ENCODE results near the gene FUOM. TPM values are rescaled to one million over a fixed set of nuclear protein-coding genes. Genes with fewer than 3 reads are reported as not detected.

Gene FUOM
- total and polyA plus RNA-seq, 10 of the 15 experiments (the other 5 are each of a cell fraction or from before 2014, with no cell fraction given), result 1.8 to 41.7 (median 25.6) TPM

DNA sequence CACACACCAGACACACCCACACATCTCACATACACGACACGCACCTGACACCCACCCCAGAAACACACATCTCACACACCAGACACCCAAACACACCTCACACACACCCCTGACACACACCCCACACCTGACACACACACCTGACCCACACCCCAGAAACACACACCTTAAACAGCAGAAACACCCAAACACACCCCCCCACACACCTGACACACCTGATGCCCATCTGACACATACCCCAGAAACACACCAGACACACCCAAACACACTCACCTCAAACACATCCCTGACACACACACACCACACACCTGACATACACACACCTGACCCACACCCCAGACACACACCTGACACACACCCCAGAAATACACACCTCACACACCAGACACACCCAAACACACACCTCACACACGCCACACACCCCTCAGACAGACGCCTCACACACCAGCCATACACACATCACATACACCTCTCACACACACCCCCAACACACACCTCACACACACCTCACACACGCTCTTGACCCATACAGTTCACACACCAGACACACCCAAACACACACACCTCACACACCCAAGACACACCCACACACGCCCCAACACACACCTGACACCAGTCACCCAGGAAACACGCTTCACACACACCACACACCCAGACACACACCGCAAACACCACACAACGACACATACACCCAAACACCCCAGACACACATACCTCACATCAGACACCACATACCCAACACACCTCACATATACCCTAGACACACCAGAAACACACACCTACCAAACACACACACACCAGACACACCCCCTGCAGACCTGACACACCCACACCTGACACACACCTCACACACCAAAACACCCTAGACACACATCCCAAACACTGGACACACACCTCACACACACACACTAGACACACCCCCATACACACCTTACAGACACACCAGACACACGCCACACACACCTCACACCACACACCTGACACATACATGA, 19.4 kb downstream of the FUOM start:
- H3K36me3 ChIP-seq (ENCODE audit: control insufficient read depth in 2 of 2, insufficient read depth in 2 of 2, low read length in 1 of 2), result no peaks in the 10 kb centered on the region
- no peak overlapping the region for H2AFZ ChIP-seq (ENCODE audit: control insufficient read depth, low read depth, low read length)
- no peak overlapping the region for H3K9ac ChIP-seq (ENCODE audit: control insufficient read depth, insufficient read depth, low read length)
- H3K4me2 ChIP-seq (ENCODE audit: control insufficient read depth, insufficient read depth), result no peak overlapping the region
- BruUV-seq (replicated peaks), result no TSS peak
- H3K79me2 ChIP-seq (ENCODE audit: control insufficient read depth, insufficient read depth, low read length), result no peaks in the 10 kb centered on the region
- in situ Hi-C loops (cut with MboI) (no loop called here), intact Hi-C loops (cut with micrococcal nuclease; ENCODE audit: unreplicated experiment) (no loop called here)
- H3K27me3 ChIP-seq (replicated peaks in 1 of 2; ENCODE audit: control insufficient read depth in 2 of 2, insufficient read depth in 2 of 2, low read length in 1 of 2), result peaks cover 5 to 9% of the 10 kb centered on the region in 2 experiments
- no peaks in the 10 kb centered on the region; the same call in 2 of the 3 replicates for H3K9me3 ChIP-seq (replicated peaks; ENCODE audit: control insufficient read depth, insufficient read depth, low read length)
- ATAC-seq (no peak), FAIRE-seq (no peak), DNase-seq (ENCODE audit: low read depth, low spot score) (no peak)
- ChIA-PET CTCF (no interaction called here), SMC1A (ENCODE audit: uncharacterized antibody, unreplicated experiment) (no interaction called here), RAD21 (ENCODE audit: unreplicated experiment) (no interaction called here), POLR2A (no interaction called here)
- H4K20me1 ChIP-seq (ENCODE audit: control insufficient read depth, insufficient read depth), result no peaks in the 10 kb centered on the region
- H3K4me1 ChIP-seq (ENCODE audit: control insufficient read depth, insufficient read depth, low read length), result no peaks in the 10 kb centered on the region
- TF ChIP-seq SUZ12 (IDR thresholded peaks at IDR 0.05; ENCODE audit: unreplicated experiment), result no peak
- no peak for TF ChIP-seq SMARCA5 (IDR thresholded peaks at IDR 0.05)
- TF ChIP-seq TCF3 (IDR thresholded peaks at IDR 0.05; ENCODE audit: borderline replicate concordance, insufficient read depth, low read depth, low read length), result no peak
- no peak for TF ChIP-seq NFYB (IDR thresholded peaks at IDR 0.05; ENCODE audit: insufficient read depth, low read depth, low read length)
- TF ChIP-seq ZBED1 (IDR thresholded peaks at IDR 0.05; ENCODE audit: borderline replicate concordance), result no peak
- no peak for TF ChIP-seq IRF4 (IDR thresholded peaks at IDR 0.05; ENCODE audit: low read depth, low read length)
- no peak for TF ChIP-seq MAX (IDR thresholded peaks at IDR 0.05; ENCODE audit: low read depth, low read length)
- TF ChIP-seq KLF5 (IDR thresholded peaks at IDR 0.05; ENCODE audit: partially characterized antibody), result no peak
- TF ChIP-seq ATF7 (IDR thresholded peaks at IDR 0.05; ENCODE audit: low read depth), result no peak
- TF ChIP-seq TCF7 (IDR thresholded peaks at IDR 0.05; ENCODE audit: borderline replicate concordance), result no peak
- no peak for TF ChIP-seq TARDBP (IDR thresholded peaks at IDR 0.05; ENCODE audit: borderline replicate concordance)
- TF ChIP-seq CHD1 (IDR thresholded peaks at IDR 0.05; ENCODE audit: low read depth, low read length), result no peak
- no peak for TF ChIP-seq NFXL1 (IDR thresholded peaks at IDR 0.05; ENCODE audit: borderline replicate concordance)
- TF ChIP-seq BMI1 (IDR thresholded peaks at IDR 0.05; ENCODE audit: borderline replicate concordance), result no peak
- WGBS (ENCODE audit: insufficient coverage, insufficient replicate concordance, low lambda C conversion rate, missing lambda C conversion rate), result 51% methylated on average over 10 of the region's 10 CpGs
- no peak overlapping the region for H3K4me3 ChIP-seq
- H3K27ac ChIP-seq (ENCODE audit: control insufficient read depth, insufficient read depth), result no peak overlapping the region
